HTR-8/SVneo (cell line): ENCODE data around the gene PLXDC2.

Experiments
- DNase-seq: peaks from one replicate; pipeline ENCODE4 v3.0.0; 2011; ENCODE audit warnings: low spot score, mixed read lengths; ENCODE audit not compliant: insufficient read length
- FAIRE-seq: peaks from 2 replicates; lab custom pipeline; 2011; peaks lifted over from hg19 to GRCh38; lab: Jason Lieb, UNC

Gene PLXDC2

GRCh38 chr10:19904202-19904661, 88.0 kb downstream of the PLXDC2 start:
- DNase-seq (no peak), FAIRE-seq (no peak)

- FAIRE-seq (no peak), DNase-seq (no peak)
These were observed 90.0 kb downstream of the PLXDC2 start for GRCh38 chr10:19906108-19906791.

GRCh38 chr10:19908991-19909696, 92.9 kb downstream of the PLXDC2 start:
- no peak for DNase-seq
- FAIRE-seq, result no peak

- DNase-seq (no peak), FAIRE-seq (no peak)
These were observed 95.7 kb downstream of the PLXDC2 start for GRCh38 chr10:19911886-19912285.

- no peak for FAIRE-seq
These were observed 97.8 kb downstream of the PLXDC2 start for GRCh38 chr10:19913987-19914386.

GRCh38 chr10:19915125-19915524, 98.9 kb downstream of the PLXDC2 start:
- DNase-seq, result no peak

More at GRCh38 chr10:19913987-19914386, 97.8 kb downstream of the PLXDC2 start:
- no peak for DNase-seq

GRCh38 chr10:19915816-19916215, 99.6 kb downstream of the PLXDC2 start:
- FAIRE-seq (no peak), DNase-seq (no peak)

More at GRCh38 chr10:19915125-19915524, 98.9 kb downstream of the PLXDC2 start:
- no peak for FAIRE-seq

GRCh38 chr10:19917751-19918478, 101.7 kb downstream of the PLXDC2 start:
- DNase-seq (no peak), FAIRE-seq (no peak)

GRCh38 chr10:19918794-19919193, 102.6 kb downstream of the PLXDC2 start:
- no peak for DNase-seq
- FAIRE-seq, result no peak

- no peak for DNase-seq
- FAIRE-seq, result no peak
These were observed 103.4 kb downstream of the PLXDC2 start for GRCh38 chr10:19919671-19920070.

GRCh38 chr10:19920075-19920726, 104.0 kb downstream of the PLXDC2 start:
- FAIRE-seq (no peak), DNase-seq (no peak)

- FAIRE-seq, result no peak
- no peak for DNase-seq
These were observed 105.3 kb downstream of the PLXDC2 start for GRCh38 chr10:19921300-19922140.

- no peak for DNase-seq
- no peak for FAIRE-seq
These were observed 106.2 kb downstream of the PLXDC2 start for GRCh38 chr10:19922236-19922963.

- no peak for DNase-seq
- no peak for FAIRE-seq
These were observed 108.8 kb downstream of the PLXDC2 start for GRCh38 chr10:19925064-19925463.

- FAIRE-seq, result no peak
- DNase-seq, result no peak
These were observed 112.7 kb downstream of the PLXDC2 start for GRCh38 chr10:19928936-19929335.

GRCh38 chr10:19929506-19930140, 113.4 kb downstream of the PLXDC2 start:
- FAIRE-seq (no peak), DNase-seq (no peak)

GRCh38 chr10:19930936-19931893, 115.0 kb downstream of the PLXDC2 start:
- DNase-seq, result no peak

More at GRCh38 chr10:19930936-19931893, 115.0 kb downstream of the PLXDC2 start:
- no peak for FAIRE-seq
